ENCODE measurements around the gene HYI.
A peak's percentile ranks its signal among the peaks of the same experiment; 100 is the strongest.
"Not testable (repeated sequence)": the region's sequence is repeated elsewhere in the genome, so short reads cannot be mapped to it uniquely, and the experiment has no call there.

Gene HYI

DNA sequence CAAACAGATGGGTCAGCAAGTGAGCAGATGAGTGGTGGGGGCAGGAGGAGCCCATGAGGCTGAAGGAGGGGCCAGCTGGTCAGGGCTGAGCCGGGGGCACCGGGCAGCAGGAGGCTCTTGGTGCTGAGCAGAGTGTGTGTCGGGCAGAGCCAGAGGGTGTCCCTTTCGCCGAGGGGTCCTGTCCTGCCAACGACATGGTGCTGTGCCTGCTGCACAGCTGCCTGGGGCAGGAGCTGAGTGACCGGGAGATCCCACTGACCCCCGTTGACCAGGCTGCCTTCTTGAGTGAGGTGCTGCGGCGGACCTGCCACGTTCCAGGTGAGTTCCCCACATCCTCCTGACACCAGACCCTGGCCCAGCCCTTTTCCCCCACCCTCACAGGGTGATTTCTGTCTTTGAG lies 27.5 kb downstream of the HYI start:
- no peak for DNase-seq

- DNase-seq: no peak
Measured at GRCh38 chr1:43425045-43425444, 28.7 kb downstream of the HYI start.

GRCh38 chr1:43423672-43424550 lies 29.8 kb downstream of the HYI start:
- no peak for DNase-seq

GRCh38 chr1:43422995-43423671 lies 30.6 kb downstream of the HYI start:
- no peak for DNase-seq

DNA sequence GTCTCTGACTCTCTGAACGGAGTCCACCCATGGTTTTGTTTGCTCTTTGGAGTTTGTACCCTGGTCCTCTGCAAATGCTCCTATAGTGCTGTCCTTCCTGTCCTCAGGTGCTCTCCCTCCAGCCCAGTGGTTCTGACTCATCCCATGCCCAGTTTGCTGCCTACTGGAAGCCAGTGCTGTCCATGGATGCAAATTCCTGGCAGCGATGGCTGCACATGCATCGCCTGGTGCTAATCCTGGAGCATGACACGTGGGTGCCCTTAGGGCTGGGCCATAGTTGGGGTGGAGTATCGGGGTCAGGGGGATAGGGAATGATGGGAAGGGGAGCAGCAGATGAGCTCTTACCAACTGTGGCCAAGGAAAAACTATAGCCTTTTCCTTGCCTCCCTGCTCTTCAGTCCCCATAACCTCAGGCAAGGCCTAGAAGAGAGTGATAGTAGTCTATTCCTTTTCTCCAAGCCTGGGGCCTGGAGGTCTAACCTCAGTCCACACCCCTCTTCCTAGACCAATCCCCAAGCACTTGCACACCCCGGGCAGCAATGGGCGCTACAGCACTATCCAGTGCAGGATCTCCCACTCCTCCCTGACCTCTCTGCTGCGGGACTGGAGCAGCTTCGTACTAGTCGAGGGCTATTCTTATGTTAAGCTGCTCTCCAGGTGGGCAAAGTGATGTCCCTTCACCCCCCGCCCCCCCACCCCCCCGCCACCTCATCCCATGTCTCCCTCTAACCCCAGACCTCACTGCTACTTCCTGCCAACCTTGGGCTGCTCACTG lies 31.6 kb downstream of the HYI start:
- DNase-seq: no peak

GRCh38 chr1:43421396-43421795 lies 32.3 kb downstream of the HYI start:
- DNase-seq: no peak

- DNase-seq: no peak
Measured at GRCh38 chr1:43420874-43421273, 32.9 kb downstream of the HYI start.

- no peak for DNase-seq
Measured at GRCh38 chr1:43419627-43420425, 33.9 kb downstream of the HYI start.

DNA sequence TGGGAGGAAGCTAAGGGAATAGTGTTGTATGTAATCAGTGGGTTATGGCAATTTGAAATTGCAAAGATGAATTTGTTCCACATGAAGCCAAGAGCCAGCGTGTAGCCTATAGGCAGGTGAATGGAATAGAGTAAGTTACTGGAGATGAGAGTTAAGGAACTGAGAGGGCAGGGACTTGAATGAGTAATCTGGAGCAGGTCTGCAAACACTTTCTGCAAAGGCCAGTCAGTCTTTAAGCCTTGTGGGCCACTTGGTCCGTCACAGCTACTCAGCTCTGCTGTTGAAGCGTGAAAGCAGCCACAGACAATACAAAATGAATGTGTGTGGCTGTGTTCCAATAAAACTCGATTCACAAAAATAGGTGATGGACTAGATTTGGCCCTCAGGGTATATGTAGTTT lies 34.9 kb downstream of the HYI start:
- DNase-seq: no peak

DNA sequence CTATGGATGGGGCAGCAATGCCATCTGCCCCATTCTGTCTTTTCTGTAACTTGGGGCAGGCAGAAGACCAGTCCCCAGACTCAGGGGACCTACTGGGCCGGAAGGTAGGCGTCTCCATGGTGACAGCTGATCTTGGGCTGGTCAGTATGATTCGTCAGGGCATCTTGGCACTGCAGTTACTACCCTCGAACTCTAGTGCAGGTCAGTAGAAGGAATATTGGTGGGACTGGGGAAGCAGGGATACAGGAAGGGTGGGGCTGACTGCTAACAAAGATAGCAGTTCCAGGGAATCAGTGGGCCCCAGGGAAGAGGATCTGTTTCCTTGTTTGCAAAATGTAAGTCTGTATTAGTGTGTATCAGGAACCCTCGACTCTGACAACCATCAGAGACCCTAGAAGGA lies 37.8 kb downstream of the HYI start:
- DNase-seq: no peak

GRCh38 chr1:43414634-43415223 lies 39.0 kb downstream of the HYI start:
- DNase-seq: peak; percentile 75

- DNase-seq: not testable (repeated sequence)
Measured at GRCh38 chr1:43413426-43413825, 40.3 kb downstream of the HYI start.

- no peak for DNase-seq
Measured at GRCh38 chr1:43410571-43410970, 43.2 kb downstream of the HYI start.

DNA sequence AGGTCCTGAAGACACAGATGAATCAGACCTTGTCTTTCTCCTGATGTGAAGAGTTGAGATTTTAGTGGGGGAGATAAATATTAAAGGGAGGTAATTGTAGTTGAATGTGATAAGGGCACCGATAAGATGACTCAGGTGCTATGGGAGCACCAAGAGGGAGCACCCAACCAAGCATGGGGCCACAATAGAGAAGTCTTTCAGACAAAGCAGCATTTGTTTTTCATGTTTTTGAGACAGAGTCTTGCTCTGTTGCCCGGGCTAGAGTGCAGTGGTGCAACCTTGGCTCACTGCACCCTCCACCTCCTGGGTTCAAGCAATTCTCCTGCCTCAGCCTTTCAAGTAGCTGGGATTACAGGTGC lies 47.9 kb downstream of the HYI start:
- DNase-seq: no peak

DNA sequence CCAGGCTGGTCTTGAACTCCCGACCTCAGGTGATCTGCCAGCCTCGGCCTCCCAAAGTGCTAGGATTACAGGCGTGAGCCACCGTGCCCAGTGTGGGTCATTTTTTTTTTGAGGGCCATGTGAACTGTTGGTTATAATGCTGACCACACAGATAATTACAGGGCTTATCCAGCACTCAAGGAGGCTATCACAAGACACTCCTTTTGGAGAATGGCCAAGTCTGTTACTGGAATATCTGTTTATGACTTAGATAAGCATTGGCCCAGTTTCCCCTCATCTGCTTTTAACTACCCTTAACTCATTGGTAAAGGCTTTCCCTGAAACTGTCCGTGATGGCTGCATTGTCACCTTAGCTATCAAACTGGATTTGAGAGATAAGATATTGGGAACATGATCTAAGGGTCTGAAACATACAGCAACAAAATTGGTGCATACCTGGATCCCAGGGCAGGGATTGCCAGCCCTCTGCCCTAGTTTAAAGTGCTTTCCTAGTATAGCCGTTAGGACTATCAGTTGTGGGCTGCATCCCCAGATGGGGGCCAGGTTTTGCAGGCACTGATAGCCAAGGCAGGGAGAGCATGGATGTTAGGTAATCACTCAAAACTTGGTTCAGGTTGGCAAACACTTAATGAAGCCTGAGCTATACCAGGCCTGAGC lies 48.4 kb downstream of the HYI start:
- DNase-seq: no peak

- no peak for DNase-seq
Measured at GRCh38 chr1:43404353-43404752, 49.4 kb downstream of the HYI start.

GRCh38 chr1:43402089-43402865 lies 51.5 kb downstream of the HYI start:
- DNase-seq: no peak
